ENCODE data around the gene DNAJB4.

The DNAJB4 gene

GRCh38 chr1:77966291-77966690 lies 38.4 kb upstream of the DNAJB4 start:
- Histone ChIP-seq H4K20me1 (ENCODE audit: insufficient read depth, low read length) (no peaks in the 10 kb centered on the region; the same call in 1 of the 2 replicates), H2AFZ (ENCODE audit: low read length) (no peak overlapping the region), H3K9ac (ENCODE audit: low read length) (no peak overlapping the region), H3K4me2 (ENCODE audit: low read length) (no peak overlapping the region), H3K36me3 (ENCODE audit: insufficient read depth, low read length) (peaks cover 99% of the 10 kb centered on the region), H3K9me2 (ENCODE audit: low read depth, low read length) (no peaks in the 10 kb centered on the region), H3K27me3 (ENCODE audit: insufficient read depth, low read length) (no peaks in the 10 kb centered on the region), H3K4me3 (ENCODE audit: low read depth, low read length, poor library complexity, severe bottlenecking) (no peak overlapping the region), H3K27ac (ENCODE audit: low read depth, low read length, poor library complexity, severe bottlenecking) (no peak overlapping the region), H3F3A (ENCODE audit: insufficient read depth, low read length) (no peaks in the 10 kb centered on the region; the same call in 1 of the 2 replicates), H3K4me1 (ENCODE audit: insufficient read depth, low read length, severe bottlenecking) (no peaks in the 10 kb centered on the region), H3K79me2 (ENCODE audit: insufficient read depth, low read length) (peaks cover 34% of the 10 kb centered on the region), H3K9me3 (ENCODE audit: low read length) (no peaks in the 10 kb centered on the region)
- TF ChIP-seq, protein P1, sequence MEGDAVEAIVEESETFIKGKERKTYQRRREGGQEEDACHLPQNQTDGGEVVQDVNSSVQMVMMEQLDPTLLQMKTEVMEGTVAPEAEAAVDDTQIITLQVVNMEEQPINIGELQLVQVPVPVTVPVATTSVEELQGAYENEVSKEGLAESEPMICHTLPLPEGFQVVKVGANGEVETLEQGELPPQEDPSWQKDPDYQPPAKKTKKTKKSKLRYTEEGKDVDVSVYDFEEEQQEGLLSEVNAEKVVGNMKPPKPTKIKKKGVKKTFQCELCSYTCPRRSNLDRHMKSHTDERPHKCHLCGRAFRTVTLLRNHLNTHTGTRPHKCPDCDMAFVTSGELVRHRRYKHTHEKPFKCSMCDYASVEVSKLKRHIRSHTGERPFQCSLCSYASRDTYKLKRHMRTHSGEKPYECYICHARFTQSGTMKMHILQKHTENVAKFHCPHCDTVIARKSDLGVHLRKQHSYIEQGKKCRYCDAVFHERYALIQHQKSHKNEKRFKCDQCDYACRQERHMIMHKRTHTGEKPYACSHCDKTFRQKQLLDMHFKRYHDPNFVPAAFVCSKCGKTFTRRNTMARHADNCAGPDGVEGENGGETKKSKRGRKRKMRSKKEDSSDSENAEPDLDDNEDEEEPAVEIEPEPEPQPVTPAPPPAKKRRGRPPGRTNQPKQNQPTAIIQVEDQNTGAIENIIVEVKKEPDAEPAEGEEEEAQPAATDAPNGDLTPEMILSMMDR (IDR thresholded peaks at IDR 0.05; ENCODE audit: low read length) = no peak
- TF ChIP-seq EZH2 (IDR thresholded peaks at IDR 0.05; ENCODE audit: borderline replicate concordance, low read length) = no peak

DNA sequence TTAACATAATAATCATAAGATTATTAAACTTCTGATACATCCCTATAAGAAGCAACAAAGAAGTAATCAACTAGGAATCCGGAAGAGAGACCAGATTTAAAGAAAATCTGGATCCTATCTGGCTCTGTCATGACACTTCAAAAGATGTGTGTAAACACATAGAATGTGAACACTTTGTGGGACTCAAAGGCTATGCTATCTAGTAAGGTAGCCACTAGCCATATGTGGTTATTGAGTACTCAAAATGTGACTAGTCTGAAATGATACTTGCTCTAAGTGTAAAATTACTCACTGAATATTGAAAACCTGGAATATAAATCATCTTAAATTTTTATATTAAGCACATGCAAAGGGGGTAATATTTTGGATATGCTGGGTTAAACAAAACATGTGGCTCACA lies 34.5 kb upstream of the DNAJB4 start:
- Histone ChIP-seq H3K4me3 (ENCODE audit: low read depth, low read length, poor library complexity, severe bottlenecking) (no peak overlapping the region), H3K27ac (ENCODE audit: low read depth, low read length, poor library complexity, severe bottlenecking) (no peak overlapping the region), H3K9ac (ENCODE audit: low read length) (no peak overlapping the region), H3K27me3 (ENCODE audit: insufficient read depth, low read length) (no peaks in the 10 kb centered on the region), H2AFZ (ENCODE audit: low read length) (no peak overlapping the region), H4K20me1 (ENCODE audit: insufficient read depth, low read length) (peaks cover 2% of the 10 kb centered on the region; the same call in 1 of the 2 replicates), H3K79me2 (ENCODE audit: insufficient read depth, low read length) (peaks cover 73% of the 10 kb centered on the region), H3F3A (ENCODE audit: insufficient read depth, low read length) (0 out of 2 replicates have a peak, but pooled peaks cover 3% of the 10 kb centered on the region), H3K4me2 (ENCODE audit: low read length) (no peak overlapping the region), H3K36me3 (ENCODE audit: insufficient read depth, low read length) (peaks cover 86% of the 10 kb centered on the region), H3K9me3 (ENCODE audit: low read length) (no peaks in the 10 kb centered on the region), H3K4me1 (ENCODE audit: insufficient read depth, low read length, severe bottlenecking) (peaks cover 9% of the 10 kb centered on the region), H3K9me2 (ENCODE audit: low read depth, low read length) (no peaks in the 10 kb centered on the region)
- TF ChIP-seq, protein P1 (IDR thresholded peaks at IDR 0.05; ENCODE audit: low read length) = no peak
- TF ChIP-seq EZH2 (IDR thresholded peaks at IDR 0.05; ENCODE audit: borderline replicate concordance, low read length) = no peak

- Histone ChIP-seq H3K9ac (ENCODE audit: low read length) (no peak overlapping the region), H3K9me3 (ENCODE audit: low read length) (no peaks in the 10 kb centered on the region), H3K27me3 (ENCODE audit: insufficient read depth, low read length) (no peaks in the 10 kb centered on the region), H3K4me3 (ENCODE audit: low read depth, low read length, poor library complexity, severe bottlenecking) (no peak overlapping the region), H2AFZ (ENCODE audit: low read length) (no peak overlapping the region), H3K4me2 (ENCODE audit: low read length) (0 out of 2 replicates have a peak overlapping the region, but pooled peaks have one; percentile 11), H3K36me3 (ENCODE audit: insufficient read depth, low read length) (peaks cover 84% of the 10 kb centered on the region), H4K20me1 (ENCODE audit: insufficient read depth, low read length) (peaks cover 5% of the 10 kb centered on the region; the same call in 1 of the 2 replicates), H3K9me2 (ENCODE audit: low read depth, low read length) (no peaks in the 10 kb centered on the region), H3K4me1 (ENCODE audit: insufficient read depth, low read length, severe bottlenecking) (peaks cover 28% of the 10 kb centered on the region), H3K79me2 (ENCODE audit: insufficient read depth, low read length) (peaks cover 92% of the 10 kb centered on the region), H3K27ac (ENCODE audit: low read depth, low read length, poor library complexity, severe bottlenecking) (no peak overlapping the region), H3F3A (ENCODE audit: insufficient read depth, low read length) (0 out of 2 replicates have a peak, but pooled peaks cover 3% of the 10 kb centered on the region)
- TF ChIP-seq, protein P1 (IDR thresholded peaks at IDR 0.05; ENCODE audit: low read length) = no peak
- TF ChIP-seq EZH2 (IDR thresholded peaks at IDR 0.05; ENCODE audit: borderline replicate concordance, low read length) = no peak
These were observed 32.7 kb upstream of the DNAJB4 start for GRCh38 chr1:77972080-77972479.
